Activated T-helper 2 cell treated with anti-CD3 and anti-CD28 coated beads, Interferon-gamma antibody, Interleukin-2, Interleukin-4, amounts not matched to agents 10 μg/mL and 5 μg/mL and 100 μg/mL, durations not matched to agents 14 hours and 24 hours and 36 hours (primary cell): Measurements from ENCODE around the gene TUBB2B. TPM values are rescaled to one million over a fixed set of nuclear protein-coding genes. Genes with fewer than 3 reads are reported as not detected.
A peak's percentile ranks its signal among the peaks of the same experiment; 100 is the strongest.

Experiments
- DNase-seq: peaks from one replicate; pipeline ENCODE4 v3.0.0; 2021; ENCODE audit warnings: low spot score
- H3K27ac Mint-ChIP-seq: one replicate; pipeline ENCODE4 v1.8.0; 2021; ENCODE audit warnings: mixed read lengths
- H3K27me3 Mint-ChIP-seq: one replicate; pipeline ENCODE4 v1.8.0; 2021; ENCODE audit warnings: low read depth, mixed read lengths
- H3K36me3 Mint-ChIP-seq: one replicate; pipeline ENCODE4 v1.8.0; 2021; ENCODE audit warnings: low read depth, mixed read lengths
- H3K4me1 Mint-ChIP-seq: one replicate; pipeline ENCODE4 v1.8.0; 2021; ENCODE audit warnings: low read depth, mixed read lengths
- H3K4me3 Mint-ChIP-seq: one replicate; pipeline ENCODE4 v1.8.0; 2021; ENCODE audit warnings: low read depth, mild to moderate bottlenecking, moderate library complexity, mixed read lengths
- H3K9me3 Mint-ChIP-seq: one replicate; pipeline ENCODE4 v1.8.0; 2021; ENCODE audit warnings: mixed read lengths
- intact Hi-C: fragments of 100-400 bp; cut with micrococcal nuclease; formaldehyde crosslinking; loops from one replicate; pipeline ENCODE4 v1.15.1; 2023
- total RNA-seq: library from RNA; stranded (reverse); gene quantifications from 2 replicates; pipeline ENCODE4 v1.2.3, GENCODE V29; 2022

The TUBB2B gene
- total RNA-seq, 1 donor from 2014 or later, result 0.41 TPM

GRCh38 chr6:3239110-3239830 is 11.8 kb upstream of the TUBB2B start:
- intact Hi-C loops, result loop anchor here (10.0 kb wide), 1 partner anchor 1844 kb away; no protein-coding TSS in a partner anchor
- Mint-ChIP-seq H3K4me3 (no peak overlapping the region), H3K27ac (no peak overlapping the region), H3K4me1 (no peaks in the 10 kb centered on the region), H3K9me3 (no peaks in the 10 kb centered on the region), H3K27me3 (peaks cover 48% of the 10 kb centered on the region), H3K36me3 (no peaks in the 10 kb centered on the region)
- DNase-seq, result no peak

- no peak for DNase-seq
These were observed 10.6 kb upstream of the TUBB2B start for GRCh38 chr6:3237761-3238662.

GRCh38 chr6:3236005-3236404 is 8.6 kb upstream of the TUBB2B start:
- peaks cover 5% of the 10 kb centered on the region for H3K4me1 Mint-ChIP-seq
- H3K27ac Mint-ChIP-seq, result no peak overlapping the region
- DNase-seq, result no peak
- H3K9me3 Mint-ChIP-seq, result no peaks in the 10 kb centered on the region
- peaks cover 68% of the 10 kb centered on the region for H3K27me3 Mint-ChIP-seq
- intact Hi-C loops, result loop anchor here (10.0 kb wide), 1 partner anchor 1841 kb away; no protein-coding TSS in a partner anchor
- no peaks in the 10 kb centered on the region for H3K36me3 Mint-ChIP-seq
- no peak overlapping the region for H3K4me3 Mint-ChIP-seq

More at GRCh38 chr6:3237761-3238662, 10.6 kb upstream of the TUBB2B start:
- H3K36me3 Mint-ChIP-seq, result no peaks in the 10 kb centered on the region
- peaks cover 53% of the 10 kb centered on the region for H3K27me3 Mint-ChIP-seq
- no peak overlapping the region for H3K27ac Mint-ChIP-seq
- intact Hi-C loops, result loop anchor here (10.0 kb wide), 1 partner anchor 1843 kb away; no protein-coding TSS in a partner anchor
- H3K9me3 Mint-ChIP-seq, result no peaks in the 10 kb centered on the region
- H3K4me1 Mint-ChIP-seq, result no peaks in the 10 kb centered on the region
- no peak overlapping the region for H3K4me3 Mint-ChIP-seq

- Mint-ChIP-seq H3K36me3 (no peaks in the 10 kb centered on the region), H3K27ac (no peak overlapping the region), H3K4me1 (peaks cover 8% of the 10 kb centered on the region), H3K9me3 (no peaks in the 10 kb centered on the region), H3K27me3 (peaks cover 71% of the 10 kb centered on the region), H3K4me3 (no peak overlapping the region)
- intact Hi-C loops, result loop anchor here (10.0 kb wide), 1 partner anchor 1841 kb away; no protein-coding TSS in a partner anchor
- no peak for DNase-seq
These were observed 8.0 kb upstream of the TUBB2B start for GRCh38 chr6:3235486-3235885.

GRCh38 chr6:3233904-3234303 is 6.5 kb upstream of the TUBB2B start:
- no peak overlapping the region for H3K27ac Mint-ChIP-seq
- H3K4me3 Mint-ChIP-seq, result no peak overlapping the region
- peaks cover 81% of the 10 kb centered on the region for H3K27me3 Mint-ChIP-seq
- no peaks in the 10 kb centered on the region for H3K9me3 Mint-ChIP-seq
- no peaks in the 10 kb centered on the region for H3K36me3 Mint-ChIP-seq
- H3K4me1 Mint-ChIP-seq, result peaks cover 19% of the 10 kb centered on the region
- intact Hi-C loops, result loop anchor here (10.0 kb wide), 1 partner anchor 1839 kb away; no protein-coding TSS in a partner anchor
- no peak for DNase-seq

- peaks cover 82% of the 10 kb centered on the region for H3K27me3 Mint-ChIP-seq
- no peak overlapping the region for H3K4me3 Mint-ChIP-seq
- no peak for DNase-seq
- H3K36me3 Mint-ChIP-seq, result peaks cover 3% of the 10 kb centered on the region
- peaks cover 22% of the 10 kb centered on the region for H3K4me1 Mint-ChIP-seq
- intact Hi-C loops, result loop anchor here (10.0 kb wide), 1 partner anchor 1839 kb away; no protein-coding TSS in a partner anchor
- no peak overlapping the region for H3K27ac Mint-ChIP-seq
- no peaks in the 10 kb centered on the region for H3K9me3 Mint-ChIP-seq
These were observed 5.9 kb upstream of the TUBB2B start for GRCh38 chr6:3233321-3233720.

- H3K27me3 Mint-ChIP-seq, result peaks cover 82% of the 10 kb centered on the region
- intact Hi-C loops, result loop anchor here (10.0 kb wide), 1 partner anchor 1837 kb away; no protein-coding TSS in a partner anchor
- peaks cover 3% of the 10 kb centered on the region for H3K36me3 Mint-ChIP-seq
- no peak overlapping the region for H3K4me3 Mint-ChIP-seq
- H3K9me3 Mint-ChIP-seq, result no peaks in the 10 kb centered on the region
- H3K27ac Mint-ChIP-seq, result no peak overlapping the region
- DNase-seq, result no peak
- H3K4me1 Mint-ChIP-seq, result peaks cover 24% of the 10 kb centered on the region
These were observed 4.8 kb upstream of the TUBB2B start for GRCh38 chr6:3232017-3232945.

GRCh38 chr6:3231247-3232016 is 4.0 kb upstream of the TUBB2B start:
- H3K27me3 Mint-ChIP-seq, result peaks cover 81% of the 10 kb centered on the region
- H3K36me3 Mint-ChIP-seq, result peaks cover 3% of the 10 kb centered on the region
- H3K4me1 Mint-ChIP-seq, result peaks cover 28% of the 10 kb centered on the region
- H3K9me3 Mint-ChIP-seq, result no peaks in the 10 kb centered on the region
- H3K4me3 Mint-ChIP-seq, result no peak overlapping the region
- no peak for DNase-seq
- H3K27ac Mint-ChIP-seq, result no peak overlapping the region
- intact Hi-C loops, result loop anchor here (2.0 to 10.0 kb wide), 2 partner anchors 225 to 1837 kb away; partner anchors contain the start of gene SLC22A23

GRCh38 chr6:3230900-3231246 is 3.4 kb upstream of the TUBB2B start:
- intact Hi-C loops, result loop anchor here (2.0 to 10.0 kb wide), 2 partner anchors 226 to 1836 kb away; partner anchors contain the start of gene SLC22A23
- Mint-ChIP-seq H3K4me1 (peaks cover 29% of the 10 kb centered on the region), H3K27me3 (peaks cover 83% of the 10 kb centered on the region), H3K27ac (no peak overlapping the region), H3K36me3 (peaks cover 3% of the 10 kb centered on the region), H3K9me3 (no peaks in the 10 kb centered on the region), H3K4me3 (no peak overlapping the region)
- DNase-seq, result no peak

GRCh38 chr6:3230256-3230882 is 2.9 kb upstream of the TUBB2B start:
- no peaks in the 10 kb centered on the region for H3K9me3 Mint-ChIP-seq
- no peak overlapping the region for H3K27ac Mint-ChIP-seq
- intact Hi-C loops, result loop anchor here (2.0 to 10.0 kb wide), 2 partner anchors 226 to 1836 kb away; partner anchors contain the start of gene SLC22A23
- H3K27me3 Mint-ChIP-seq, result peaks cover 82% of the 10 kb centered on the region
- peaks cover 29% of the 10 kb centered on the region for H3K4me1 Mint-ChIP-seq
- H3K36me3 Mint-ChIP-seq, result peaks cover 3% of the 10 kb centered on the region
- no peak for DNase-seq
- H3K4me3 Mint-ChIP-seq, result no peak overlapping the region

- DNase-seq, result no peak
- no peak overlapping the region for H3K27ac Mint-ChIP-seq
- intact Hi-C loops, result loop anchor here (2.0 to 10.0 kb wide), 3 partner anchors 69 to 1835 kb away; partner anchors contain the start of gene SLC22A23
- H3K9me3 Mint-ChIP-seq, result no peaks in the 10 kb centered on the region
- peaks cover 3% of the 10 kb centered on the region for H3K36me3 Mint-ChIP-seq
- peaks cover 29% of the 10 kb centered on the region for H3K4me1 Mint-ChIP-seq
- peak overlapping the region; percentile 30 for H3K4me3 Mint-ChIP-seq
- H3K27me3 Mint-ChIP-seq, result peaks cover 78% of the 10 kb centered on the region
These were observed 2.2 kb upstream of the TUBB2B start for GRCh38 chr6:3229566-3230178.
